Stimulated activated CD8-positive, alpha-beta memory T cell treated with anti-CD3 and anti-CD28 coated beads, Interleukin-4, amount 100 ng/mL, for 4 hours (primary cell): Measurements from ENCODE around the gene KATNB1.
"Not testable (repeated sequence)": the region's sequence is repeated elsewhere in the genome, so short reads cannot be mapped to it uniquely, and the experiment has no call there.

Experiments used
- DNase-seq, 2 donors: peaks; one replicate each; pipeline ENCODE4 v3.0.0-alpha.2; 2020; ENCODE audit warnings: low read depth in 2 of 2, low spot score in 1 of 2

Gene KATNB1

DNA sequence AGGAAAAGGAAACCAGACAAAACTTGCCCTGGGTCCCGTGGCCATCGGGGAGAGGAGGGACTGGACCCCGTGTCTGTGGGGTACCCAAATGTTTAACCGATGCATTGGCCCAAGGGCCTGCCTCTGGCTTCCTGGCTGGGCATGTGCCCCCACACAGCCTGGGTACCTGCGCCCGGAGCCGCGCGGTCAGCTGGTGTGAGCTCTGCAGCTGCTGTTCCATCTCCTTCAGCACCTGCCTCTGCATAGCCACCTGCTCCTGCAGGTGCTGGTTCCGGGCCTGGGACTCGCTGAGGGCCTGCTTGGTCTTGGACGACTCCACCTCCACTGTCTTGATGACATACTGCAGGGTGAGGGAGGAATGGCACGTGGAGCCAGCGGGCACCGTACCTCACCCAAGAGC, 34.8 kb downstream of the KATNB1 start:
- DNase-seq: no peak

GRCh38 chr16:57771141-57771785, 35.7 kb downstream of the KATNB1 start:
- DNase-seq: no peak

GRCh38 chr16:57773019-57773418, 37.4 kb downstream of the KATNB1 start:
- DNase-seq: no peak

- DNase-seq: no peak
Measured at GRCh38 chr16:57773655-57774295, 38.2 kb downstream of the KATNB1 start.

GRCh38 chr16:57774705-57775285, 39.2 kb downstream of the KATNB1 start:
- DNase-seq: no peak

GRCh38 chr16:57775661-57776469, 40.3 kb downstream of the KATNB1 start:
- DNase-seq: no peak

GRCh38 chr16:57778658-57779057, 43.1 kb downstream of the KATNB1 start:
- no peak for DNase-seq

GRCh38 chr16:57779836-57780235, 44.3 kb downstream of the KATNB1 start:
- DNase-seq: not testable (repeated sequence)

GRCh38 chr16:57781349-57781740, 45.8 kb downstream of the KATNB1 start:
- no peak for DNase-seq

DNA sequence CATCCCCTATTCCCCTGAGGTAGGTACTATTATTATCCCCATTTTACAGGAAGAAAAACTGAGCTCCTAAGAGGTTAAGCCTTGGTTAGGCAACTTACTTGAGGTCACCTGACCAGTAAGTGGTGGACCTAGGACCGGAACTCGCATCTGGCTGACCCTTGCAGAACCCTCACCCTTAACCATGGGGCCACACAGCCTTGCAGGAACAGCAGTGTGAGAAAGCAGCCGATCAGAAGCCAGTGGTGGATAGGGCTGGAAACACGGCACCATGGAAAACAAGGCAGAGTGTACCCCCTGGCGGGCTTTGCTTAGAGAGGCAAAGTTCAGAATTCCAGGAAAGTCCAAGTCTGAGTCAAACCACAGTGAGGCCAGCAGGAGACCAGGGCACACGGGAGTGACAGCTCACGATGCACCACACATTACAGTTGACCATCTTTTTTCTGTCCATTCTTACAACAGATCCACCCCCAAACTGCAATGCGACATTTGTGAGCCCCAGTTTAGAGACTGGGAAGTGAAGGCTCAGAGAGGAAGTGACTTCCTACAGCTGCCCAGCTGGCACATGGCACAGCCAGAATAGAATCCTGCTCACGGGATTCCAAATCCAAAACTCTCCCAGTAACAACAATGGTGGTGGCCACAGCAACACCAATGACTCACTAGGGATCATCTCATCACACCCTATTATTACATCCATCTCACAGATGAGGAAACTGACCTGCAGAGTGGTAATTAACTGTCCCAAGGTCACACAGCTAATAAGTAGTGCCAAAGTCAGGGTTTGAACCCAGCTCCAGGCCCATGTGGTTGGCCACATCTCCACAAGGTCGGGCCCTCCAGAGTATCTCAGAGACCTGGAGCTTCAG, 46.4 kb downstream of the KATNB1 start:
- DNase-seq: no peak

GRCh38 chr16:57782607-57783055, 47.1 kb downstream of the KATNB1 start:
- DNase-seq: not testable (repeated sequence)

- no peak for DNase-seq
Measured at GRCh38 chr16:57783116-57783515, 47.5 kb downstream of the KATNB1 start.

DNA sequence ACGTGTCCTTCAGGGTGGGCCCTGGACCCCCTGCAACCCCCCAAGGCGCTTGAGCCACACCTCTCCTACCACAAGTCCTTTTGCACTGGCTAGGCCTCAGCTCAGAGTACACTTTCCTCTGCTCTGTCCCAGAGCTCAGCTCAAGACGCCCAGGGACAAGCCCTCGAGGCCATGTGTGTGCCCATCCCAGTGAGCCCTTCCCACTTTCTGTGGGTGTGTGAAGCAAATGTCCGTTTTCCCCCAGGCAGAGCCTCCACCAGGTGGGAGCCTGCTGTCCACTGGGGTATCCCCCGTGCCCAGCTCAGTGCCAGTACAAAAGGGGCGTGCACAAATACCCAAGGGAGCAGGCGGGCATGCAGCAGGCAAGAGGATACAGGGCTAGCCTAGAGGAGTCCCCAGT, 48.3 kb downstream of the KATNB1 start:
- DNase-seq: no peak

GRCh38 chr16:57784334-57784733, 48.8 kb downstream of the KATNB1 start:
- no peak for DNase-seq

DNA sequence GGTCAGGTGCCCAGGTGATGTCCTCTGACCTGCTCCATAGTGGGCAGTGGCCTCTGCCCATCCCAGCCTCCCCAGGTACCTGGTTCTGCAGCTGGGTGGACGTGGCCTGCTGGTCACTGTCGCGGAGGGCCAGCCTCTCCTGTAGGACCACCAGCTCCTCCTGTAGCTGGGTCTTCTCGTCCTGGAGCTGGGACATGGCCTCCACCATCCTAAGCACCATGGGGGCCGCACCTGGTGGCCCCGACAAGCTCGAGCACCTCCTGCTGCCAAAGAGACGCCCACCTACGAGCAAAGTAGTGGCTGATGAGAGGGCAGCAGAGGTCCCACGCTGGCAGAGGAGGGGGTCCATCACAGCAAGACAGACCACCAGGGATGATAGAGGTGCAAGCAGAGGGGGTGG, 49.8 kb downstream of the KATNB1 start:
- no peak for DNase-seq

DNA sequence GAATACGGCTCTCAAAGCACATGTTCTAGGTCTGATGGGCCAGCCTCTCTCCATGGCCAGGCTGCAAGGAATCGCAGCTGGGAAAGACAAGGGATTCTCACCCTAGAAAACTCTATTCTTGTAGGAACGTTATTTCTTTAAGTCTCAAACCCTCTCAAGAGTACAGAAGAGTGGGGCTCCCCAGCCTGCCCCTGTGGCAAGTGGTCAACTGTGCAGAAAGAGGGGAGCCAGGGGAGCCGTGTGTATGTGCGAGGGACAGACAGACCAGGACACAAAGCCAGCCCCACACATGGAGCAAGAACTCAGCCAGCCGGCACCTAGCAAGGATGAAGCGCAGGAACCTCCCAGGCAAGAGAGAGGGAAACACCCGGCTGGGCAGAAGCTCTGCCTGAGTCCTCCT, 50.4 kb downstream of the KATNB1 start:
- DNase-seq: no peak

GRCh38 chr16:57786632-57787518, 51.3 kb downstream of the KATNB1 start:
- no peak for DNase-seq

- no peak for DNase-seq
Measured at GRCh38 chr16:57787519-57787905, 51.9 kb downstream of the KATNB1 start.

- DNase-seq: no peak
Measured at GRCh38 chr16:57788252-57788841, 52.8 kb downstream of the KATNB1 start.
